GM13976 (cell line): ENCODE results near the gene SUSD1.

Experiments
- DNase-seq: peaks from one replicate; pipeline ENCODE4 v3.0.0; 2012; ENCODE audit warnings: low spot score
- CTCF ChIP-seq: IDR thresholded peaks from 2 replicates; pipeline ENCODE4 v1.5.1; 2012; ENCODE audit warnings: borderline replicate concordance, mild to moderate bottlenecking; ENCODE audit not compliant: insufficient read depth; ENCODE audit errors: extremely low read depth, missing control alignments, control extremely low read depth
- in situ Hi-C: fragments of 300-500 bp; cut with MboI; formaldehyde crosslinking; loops from one replicate; pipeline ENCODE4 v1.12.0; 2022; ENCODE audit warnings: low sequenced_read_pairs, mixed read lengths, inconsistent platforms; ENCODE audit not compliant: unreplicated experiment

The SUSD1 gene

GRCh38 chr9:112033237-112034215 is 141.6 kb downstream of the SUSD1 start:
- TF ChIP-seq CTCF = no peak
- in situ Hi-C loops = no loop called here
- DNase-seq = no peak

DNA sequence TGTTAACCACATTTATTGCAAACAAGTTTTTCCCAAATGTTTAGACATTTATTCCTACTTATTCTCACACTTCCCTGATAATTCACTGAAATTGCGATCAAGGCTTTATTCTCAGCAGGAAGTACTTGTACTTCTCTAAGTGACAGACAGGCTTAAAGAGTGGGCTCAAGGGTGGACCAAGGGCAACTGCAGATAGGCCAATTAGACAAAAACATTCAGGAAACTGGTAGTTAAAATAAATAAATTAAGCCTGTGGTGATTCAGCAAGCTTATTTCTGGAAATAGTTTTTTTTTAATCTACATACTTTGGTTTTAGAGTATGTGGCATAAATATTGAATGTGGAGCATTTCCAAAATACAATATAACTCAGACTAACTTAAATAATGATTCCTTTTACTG is 142.4 kb downstream of the SUSD1 start:
- in situ Hi-C loops = no loop called here
- DNase-seq = no peak
- no peak for TF ChIP-seq CTCF

DNA sequence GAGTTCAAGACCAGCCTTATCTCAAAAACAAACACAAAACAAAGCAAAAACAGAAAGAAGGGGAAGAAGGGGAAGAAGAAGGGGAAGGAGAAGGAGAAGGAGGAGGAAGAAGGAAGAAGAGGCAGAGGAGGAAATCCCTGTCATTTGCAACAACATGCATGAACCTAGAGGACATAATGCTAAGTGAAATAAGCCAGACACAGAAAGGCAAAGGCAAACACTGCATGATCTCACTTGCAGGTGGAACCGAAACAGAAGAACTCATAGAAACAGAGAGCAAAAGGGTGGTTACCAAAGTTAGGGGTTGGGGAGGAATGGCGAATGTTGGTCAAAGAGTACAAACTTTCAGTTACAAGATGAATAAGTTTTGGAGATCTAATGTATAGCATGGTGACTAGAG is 143.1 kb downstream of the SUSD1 start:
- DNase-seq = no peak
- in situ Hi-C loops = no loop called here
- TF ChIP-seq CTCF = no peak

DNA sequence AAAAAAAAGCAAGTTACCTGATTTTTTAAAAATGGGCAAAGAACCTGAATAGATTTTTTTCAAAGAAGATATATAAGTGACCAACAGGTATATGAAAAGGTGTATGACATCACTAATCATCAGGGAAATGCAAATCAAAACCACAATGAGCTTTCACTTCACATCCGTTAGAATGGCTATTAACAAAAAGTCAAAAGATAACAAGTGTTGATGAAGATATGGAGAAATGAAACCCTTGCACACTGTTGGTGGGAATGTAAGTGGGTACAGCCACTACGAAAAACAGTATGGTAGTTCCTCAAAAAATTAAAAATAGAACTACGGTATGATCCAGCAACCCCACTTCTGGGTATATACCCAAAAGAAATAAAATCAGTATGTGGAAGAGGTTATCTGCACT is 143.7 kb downstream of the SUSD1 start:
- DNase-seq = no peak
- TF ChIP-seq CTCF = no peak
- in situ Hi-C loops = no loop called here

DNA sequence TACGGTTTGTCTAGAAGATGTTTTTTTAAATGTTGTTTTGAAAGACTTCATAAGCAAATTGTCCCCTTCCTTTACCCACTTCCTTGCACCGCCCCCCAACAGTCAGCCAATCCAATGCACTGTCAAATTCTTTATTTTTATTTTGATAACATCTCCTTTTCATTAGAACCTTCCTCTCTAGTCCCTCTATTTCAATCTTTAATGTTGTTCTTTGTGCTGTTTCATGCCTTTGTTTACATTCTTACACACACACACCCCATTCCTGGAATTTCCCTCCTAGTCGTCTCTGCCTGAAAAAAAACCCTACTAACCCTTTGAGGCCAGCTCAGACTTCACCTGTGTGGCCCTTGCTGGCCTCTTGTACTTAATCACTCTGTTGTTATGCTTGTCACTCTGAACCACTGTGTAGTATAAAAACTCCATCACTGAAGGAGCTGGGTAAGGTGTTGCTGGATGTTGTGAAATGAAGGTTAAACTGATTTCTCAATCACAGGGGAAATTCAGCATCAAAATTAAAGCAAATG is 145.1 kb downstream of the SUSD1 start:
- in situ Hi-C loops = no loop called here
- DNase-seq = no peak
- TF ChIP-seq CTCF = no peak

DNA sequence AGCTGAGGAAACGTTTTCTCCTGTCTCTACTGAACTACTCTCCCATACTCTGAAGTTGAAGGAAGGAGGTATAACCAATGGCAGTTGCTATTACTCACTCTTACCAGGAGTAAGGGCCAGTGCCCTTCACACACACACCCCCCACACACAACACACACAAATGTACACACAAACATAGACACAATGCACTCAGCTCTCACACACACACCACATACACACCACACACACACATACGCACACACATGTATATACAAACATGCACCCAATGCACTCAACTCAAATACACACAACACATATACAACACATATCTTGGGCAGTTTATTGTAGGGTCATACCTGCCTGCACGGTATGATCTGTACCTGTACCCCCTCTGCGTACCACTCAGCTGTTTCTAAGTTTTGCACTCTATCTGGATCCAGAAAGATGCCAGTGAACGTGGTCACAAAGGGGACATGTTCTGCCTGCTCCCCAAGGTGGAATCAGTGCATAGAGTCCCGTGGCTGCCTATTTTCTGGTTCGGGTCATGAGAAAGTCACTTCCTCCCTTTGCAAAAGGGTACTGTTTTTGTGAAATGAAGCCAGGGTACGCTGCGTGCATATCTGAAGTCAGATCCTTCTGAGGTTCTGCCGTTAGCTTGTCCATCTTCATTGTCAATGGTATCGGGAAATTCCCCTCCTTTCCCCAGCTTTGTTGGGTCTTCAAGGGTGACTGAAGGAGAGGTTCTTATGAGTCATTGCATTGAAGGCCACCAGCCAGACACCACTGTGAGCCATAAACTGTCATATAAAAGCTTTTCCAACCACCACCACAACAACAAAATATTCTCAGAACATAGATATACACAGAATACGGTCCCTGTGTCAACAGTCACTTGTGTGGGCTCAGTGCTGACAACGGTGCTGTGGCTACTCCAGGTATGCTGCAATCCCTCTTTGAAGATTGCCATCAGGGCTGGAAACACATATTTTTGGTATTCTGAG is 146.6 kb downstream of the SUSD1 start:
- DNase-seq = peak; percentile 44
- in situ Hi-C loops = no loop called here

More for the DNA sequence above, 146.6 kb downstream of the SUSD1 start:
- TF ChIP-seq CTCF = no peak
